Osteoblast (primary cell): ENCODE data around the gene KCNMB4. TPM values are rescaled to one million over a fixed set of nuclear protein-coding genes. Genes with fewer than 3 reads are reported as not detected.

Source experiments
- DNase-seq: peaks from one replicate; pipeline ENCODE4 v3.0.0; 2011; ENCODE audit warnings: low spot score, mixed read lengths; ENCODE audit not compliant: insufficient read length; ENCODE audit errors: missing footprints
- H2AFZ ChIP-seq: 2 replicates; pipeline ENCODE4 v1.6.0; 2011; ENCODE audit warnings: mild to moderate bottlenecking, low read length
- H3K27ac ChIP-seq: 2 replicates; pipeline ENCODE4 v1.5.1; 2011; ENCODE audit warnings: mild to moderate bottlenecking, low read depth, low read length, moderate library complexity
- H3K27me3 ChIP-seq: 2 replicates; pipeline ENCODE4 v1.6.0; 2012; ENCODE audit warnings: mild to moderate bottlenecking, control low read depth, inconsistent platforms, low read length, moderate library complexity; ENCODE audit not compliant: insufficient read depth
- H3K36me3 ChIP-seq: 2 replicates; pipeline ENCODE4 v1.5.1; 2011; ENCODE audit warnings: mild to moderate bottlenecking, low read length, control low read depth, moderate library complexity; ENCODE audit not compliant: insufficient read depth
- H3K4me1 ChIP-seq: 2 replicates; pipeline ENCODE4 v1.5.1; 2011; ENCODE audit warnings: mild to moderate bottlenecking, low read length, control low read depth, moderate library complexity; ENCODE audit not compliant: insufficient read depth
- H3K4me2 ChIP-seq: 2 replicates; pipeline ENCODE4 v1.6.0; 2011; ENCODE audit warnings: mild to moderate bottlenecking, low read length; ENCODE audit not compliant: insufficient read depth
- H3K4me3 ChIP-seq: fragments of 200-600 bp; sonication (generic); 3 replicates; pipeline ENCODE4 v1.5.1; 2012; ENCODE audit warnings: mild to moderate bottlenecking, low read length, inconsistent platforms; ENCODE audit not compliant: insufficient read depth
- H3K79me2 ChIP-seq: 2 replicates; pipeline ENCODE4 v1.6.0; 2012; ENCODE audit warnings: mild to moderate bottlenecking, low read length, control low read depth, inconsistent platforms; ENCODE audit not compliant: insufficient read depth
- H3K9me3 ChIP-seq: 2 replicates; pipeline ENCODE4 v1.5.1; 2011; ENCODE audit warnings: low read depth, low read length, control low read depth
- H4K20me1 ChIP-seq: 2 replicates; pipeline ENCODE4 v1.6.0; 2012; ENCODE audit warnings: mild to moderate bottlenecking, low read length, control low read depth; ENCODE audit not compliant: insufficient read depth
- total RNA-seq: library from RNA; depleted of rRNA; stranded (reverse); fragments of >200 nt; gene quantifications from 2 replicates; pipeline ENCODE4 v1.2.3, GENCODE V29; 2012
- TF ChIP-seq, protein P1 (sequence below): IDR thresholded peaks from 2 replicates; pipeline ENCODE4 v1.5.1; 2011; ENCODE audit warnings: mild to moderate bottlenecking, low read depth, low read length, moderate library complexity; ENCODE audit errors: extremely low read depth

The KCNMB4 gene
- total RNA-seq, 1 donor, result under 0.01 TPM

DNA sequence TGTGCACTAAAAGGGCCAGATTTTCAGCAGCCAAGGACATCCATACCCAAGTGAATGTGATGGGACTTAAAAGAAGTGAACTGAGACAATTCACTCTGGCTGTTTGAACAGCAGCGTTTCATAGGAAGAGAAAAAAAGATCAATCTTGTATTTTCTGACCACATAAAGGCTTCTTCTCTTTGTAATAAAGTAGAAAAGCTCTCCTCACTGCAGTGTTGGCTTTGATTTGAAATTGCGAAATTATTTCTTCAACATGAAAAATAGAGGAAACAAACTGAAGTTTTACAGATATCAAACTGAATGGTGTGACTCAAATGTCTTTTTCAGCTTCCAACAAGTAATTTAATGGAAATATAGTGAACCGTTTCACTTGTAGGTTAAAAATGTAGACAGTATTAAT is 11.3 kb upstream of the KCNMB4 start:
- H4K20me1 ChIP-seq, result no peaks in the 10 kb centered on the region
- no peak for DNase-seq
- no peaks in the 10 kb centered on the region for H3K27me3 ChIP-seq
- no peak overlapping the region for H3K4me2 ChIP-seq
- no peaks in the 10 kb centered on the region for H3K4me1 ChIP-seq
- peaks cover 9% of the 10 kb centered on the region for H3K36me3 ChIP-seq
- no peak overlapping the region for H3K27ac ChIP-seq
- TF ChIP-seq, protein P1, sequence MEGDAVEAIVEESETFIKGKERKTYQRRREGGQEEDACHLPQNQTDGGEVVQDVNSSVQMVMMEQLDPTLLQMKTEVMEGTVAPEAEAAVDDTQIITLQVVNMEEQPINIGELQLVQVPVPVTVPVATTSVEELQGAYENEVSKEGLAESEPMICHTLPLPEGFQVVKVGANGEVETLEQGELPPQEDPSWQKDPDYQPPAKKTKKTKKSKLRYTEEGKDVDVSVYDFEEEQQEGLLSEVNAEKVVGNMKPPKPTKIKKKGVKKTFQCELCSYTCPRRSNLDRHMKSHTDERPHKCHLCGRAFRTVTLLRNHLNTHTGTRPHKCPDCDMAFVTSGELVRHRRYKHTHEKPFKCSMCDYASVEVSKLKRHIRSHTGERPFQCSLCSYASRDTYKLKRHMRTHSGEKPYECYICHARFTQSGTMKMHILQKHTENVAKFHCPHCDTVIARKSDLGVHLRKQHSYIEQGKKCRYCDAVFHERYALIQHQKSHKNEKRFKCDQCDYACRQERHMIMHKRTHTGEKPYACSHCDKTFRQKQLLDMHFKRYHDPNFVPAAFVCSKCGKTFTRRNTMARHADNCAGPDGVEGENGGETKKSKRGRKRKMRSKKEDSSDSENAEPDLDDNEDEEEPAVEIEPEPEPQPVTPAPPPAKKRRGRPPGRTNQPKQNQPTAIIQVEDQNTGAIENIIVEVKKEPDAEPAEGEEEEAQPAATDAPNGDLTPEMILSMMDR, result no peak
- H3K9me3 ChIP-seq, result no peaks in the 10 kb centered on the region
- H3K79me2 ChIP-seq, result no peaks in the 10 kb centered on the region
- no peak overlapping the region for H2AFZ ChIP-seq
- no peak overlapping the region for H3K4me3 ChIP-seq

DNA sequence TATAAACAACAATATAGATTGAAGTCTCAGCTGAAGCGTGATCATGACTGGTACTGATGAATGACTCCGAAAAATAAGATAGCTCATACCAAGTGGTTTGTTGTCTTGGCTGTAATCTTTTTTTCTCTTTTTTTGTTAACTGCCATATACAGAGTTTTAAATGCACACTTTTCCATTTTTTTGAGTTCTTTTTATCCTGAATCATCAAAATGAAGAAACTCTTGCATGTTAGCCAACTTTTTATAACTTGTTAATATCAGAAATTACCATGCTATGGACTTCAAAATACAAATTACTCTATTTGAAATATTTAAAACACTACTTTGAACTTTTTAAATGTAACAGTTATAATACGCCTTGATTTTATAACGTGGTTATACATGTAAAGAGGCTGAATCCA is 10.1 kb upstream of the KCNMB4 start:
- TF ChIP-seq, protein P1, result no peak
- Histone ChIP-seq H2AFZ (no peak overlapping the region), H3K4me3 (no peak overlapping the region), H3K79me2 (no peaks in the 10 kb centered on the region), H3K4me1 (no peaks in the 10 kb centered on the region), H3K27ac (no peak overlapping the region), H3K27me3 (no peaks in the 10 kb centered on the region), H4K20me1 (no peaks in the 10 kb centered on the region), H3K9me3 (no peaks in the 10 kb centered on the region), H3K36me3 (peaks cover 9% of the 10 kb centered on the region), H3K4me2 (no peak overlapping the region)
- no peak for DNase-seq

DNA sequence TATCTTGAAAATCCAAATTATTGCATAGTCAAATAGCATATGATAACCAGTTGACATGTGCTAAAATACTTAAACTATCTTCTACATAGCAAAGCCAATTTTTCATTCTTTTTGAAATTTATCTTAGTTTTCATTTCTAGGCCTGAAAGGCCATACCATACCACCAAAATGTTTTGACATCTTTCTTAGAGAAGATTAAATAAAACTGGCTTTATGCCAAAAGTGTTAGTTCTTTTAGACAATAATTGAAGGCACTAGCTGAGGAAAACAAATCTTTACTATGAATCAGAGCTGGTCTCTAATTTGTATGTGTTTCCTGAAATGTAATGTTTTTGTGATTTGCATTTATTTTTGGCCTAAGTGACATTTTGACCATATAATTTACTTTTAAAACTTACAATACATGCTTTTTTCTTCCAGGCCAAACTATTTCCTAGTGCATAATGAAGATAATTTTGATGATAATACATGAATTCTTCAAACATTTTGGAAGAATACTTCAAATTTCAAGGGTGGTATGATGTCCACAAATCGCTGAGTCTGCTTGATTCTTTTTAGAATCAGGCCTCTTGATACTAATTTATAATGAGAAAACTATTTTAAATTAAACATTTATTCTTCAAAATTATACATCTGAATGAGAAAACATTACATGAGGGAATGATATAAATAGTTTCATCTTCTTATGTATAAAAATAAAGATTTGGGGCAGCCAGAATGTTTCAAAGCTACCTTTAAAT is 6.5 kb upstream of the KCNMB4 start:
- Histone ChIP-seq H3K79me2 (no peaks in the 10 kb centered on the region), H3K4me2 (no peak overlapping the region), H3K36me3 (peaks cover 2% of the 10 kb centered on the region), H3K4me3 (no peak overlapping the region), H3K9me3 (no peaks in the 10 kb centered on the region), H3K27me3 (peaks cover 14% of the 10 kb centered on the region), H4K20me1 (no peaks in the 10 kb centered on the region), H3K4me1 (no peaks in the 10 kb centered on the region), H3K27ac (no peak overlapping the region), H2AFZ (no peak overlapping the region)
- no peak for DNase-seq
- TF ChIP-seq, protein P1, result no peak

DNA sequence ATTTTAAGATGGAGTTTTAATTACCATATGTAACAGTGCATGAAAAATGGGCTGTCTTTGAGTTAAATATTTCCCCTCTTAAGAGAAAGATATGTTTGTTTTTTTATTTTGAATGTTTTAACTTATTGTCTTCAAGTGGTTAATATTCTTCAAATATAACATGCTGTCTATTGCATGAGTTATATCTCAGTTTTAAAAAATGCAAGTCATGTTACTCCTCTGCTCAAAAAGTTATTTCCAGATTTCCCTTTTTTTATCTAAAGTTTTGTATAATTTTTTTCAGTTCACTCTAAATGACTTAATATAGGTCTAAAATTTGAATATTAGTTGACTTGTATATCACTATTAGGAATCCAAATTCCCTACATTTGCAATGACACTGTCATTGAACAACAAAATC is 5.9 kb upstream of the KCNMB4 start:
- Histone ChIP-seq H4K20me1 (no peaks in the 10 kb centered on the region), H3K36me3 (no peaks in the 10 kb centered on the region), H3K4me2 (no peak overlapping the region), H3K9me3 (no peaks in the 10 kb centered on the region), H3K4me1 (peaks cover 3% of the 10 kb centered on the region), H3K27ac (no peak overlapping the region), H2AFZ (no peak overlapping the region), H3K27me3 (peaks cover 20% of the 10 kb centered on the region), H3K4me3 (no peak overlapping the region), H3K79me2 (no peaks in the 10 kb centered on the region)
- TF ChIP-seq, protein P1, result no peak
- no peak for DNase-seq
